HEK293 (cell line): ENCODE data around the gene DMGDH.

Source experiments
- CTCF ChIA-PET: fragments of 350-600 bp; formaldehyde crosslinking; extraction: SDS; loops from one replicate; lab custom pipeline; 2021; ENCODE audit warnings: antibody characterized with exemption; lab: Yijun Ruan, JAX
- POLR2A ChIA-PET: fragments of 300-600 bp; formaldehyde crosslinking; extraction: SDS; loops from one replicate; lab custom pipeline; 2020; ENCODE audit warnings: antibody characterized with exemption, inconsistent platforms; lab: Yijun Ruan, JAX
- H3K27ac ChIP-seq: fragments of 200-500 bp; sonication (Bioruptor generic); 2 replicates; pipeline ENCODE4 v1.5.1; 2014; ENCODE audit warnings: low read depth, low read length, control low read depth, inconsistent platforms; ENCODE audit errors: extremely low read depth
- H3K36me3 ChIP-seq, 2 experiments: fragments of 200-500 bp in 1 of 2; sonication (Bioruptor generic) in 1 of 2; 1 replicate in 1 of 2; 2 replicates in 1 of 2; pipeline ENCODE4 v1.5.1; 2014 to 2017; ENCODE audit warnings: inconsistent platforms in 2 of 2, low read length in 2 of 2; ENCODE audit not compliant: control insufficient read depth in 2 of 2, insufficient read depth in 1 of 2
- H3K4me1 ChIP-seq: fragments of 200-500 bp; sonication (Bioruptor generic); 2 replicates; pipeline ENCODE4 v1.5.1; 2014; ENCODE audit warnings: mild to moderate bottlenecking, low read length, inconsistent platforms; ENCODE audit not compliant: control insufficient read depth, insufficient read depth
- H3K4me3 ChIP-seq: 2 replicates; pipeline ENCODE4 v1.5.1; 2011; ENCODE audit warnings: low read depth, mild to moderate bottlenecking, control low read depth, low read length, moderate library complexity
- H3K9me3 ChIP-seq: fragments of 200-500 bp; sonication (Bioruptor generic); 2 replicates; pipeline ENCODE4 v1.5.1; 2014; ENCODE audit warnings: low read depth, low read length, inconsistent platforms; ENCODE audit not compliant: control insufficient read depth, insufficient read depth
- HOXA7 ChIP-seq: sonication (generic); formaldehyde crosslinking; IDR thresholded peaks from 2 replicates; pipeline ENCODE4 v1.8.1; 2022; ENCODE audit warnings: missing genetic modification reagents, borderline replicate concordance
- MEIS1 ChIP-seq: sonication (generic); formaldehyde crosslinking; IDR thresholded peaks from 2 replicates; pipeline ENCODE4 v1.8.1; 2022; ENCODE audit warnings: missing genetic modification reagents, mild to moderate bottlenecking, borderline replicate concordance
- SP7 ChIP-seq: fragments of 450-650 bp; formaldehyde crosslinking; IDR thresholded peaks from 2 replicates; pipeline ENCODE4 v1.5.1; 2016; ENCODE audit warnings: missing biosample characterization, missing genetic modification characterization
- ZNF132 ChIP-seq: fragments of 450-650 bp; formaldehyde crosslinking; IDR thresholded peaks from 2 replicates; pipeline ENCODE4 v1.5.1; 2017; ENCODE audit warnings: missing biosample characterization, missing genetic modification characterization, borderline replicate concordance
- ZNF169 ChIP-seq: fragments of 450-650 bp; formaldehyde crosslinking; IDR thresholded peaks from 2 replicates; pipeline ENCODE4 v1.5.1; 2016; ENCODE audit warnings: missing biosample characterization, missing genetic modification characterization
- ZNF184 ChIP-seq: fragments of 450-650 bp; IDR thresholded peaks from 2 replicates; pipeline ENCODE4 v1.5.1; 2018; ENCODE audit warnings: missing biosample characterization, mild to moderate bottlenecking, missing genetic modification characterization
- ZNF214 ChIP-seq: fragments of 450-650 bp; formaldehyde crosslinking; IDR thresholded peaks from 2 replicates; pipeline ENCODE4 v1.5.1; 2017; ENCODE audit warnings: missing biosample characterization, mild to moderate bottlenecking, missing genetic modification characterization, borderline replicate concordance
- ZNF221 ChIP-seq: fragments of 450-650 bp; formaldehyde crosslinking; IDR thresholded peaks from 2 replicates; pipeline ENCODE4 v1.5.1; 2017; ENCODE audit warnings: missing biosample characterization, missing genetic modification characterization, borderline replicate concordance
- ZNF248 ChIP-seq: fragments of 450-650 bp; formaldehyde crosslinking; IDR thresholded peaks from 2 replicates; pipeline ENCODE4 v1.5.1; 2017; ENCODE audit warnings: missing biosample characterization, missing genetic modification characterization
- ZNF350 ChIP-seq: fragments of 450-650 bp; formaldehyde crosslinking; IDR thresholded peaks from 2 replicates; pipeline ENCODE4 v1.5.0; 2017; ENCODE audit warnings: missing biosample characterization, mild to moderate bottlenecking, missing genetic modification characterization
- ZNF416 ChIP-seq: fragments of 450-650 bp; formaldehyde crosslinking; IDR thresholded peaks from 2 replicates; pipeline ENCODE4 v1.5.1; 2016; ENCODE audit warnings: missing biosample characterization, missing genetic modification characterization
- ZNF48 ChIP-seq: fragments of 450-650 bp; formaldehyde crosslinking; IDR thresholded peaks from 2 replicates; pipeline ENCODE4 v1.5.1; 2016; ENCODE audit warnings: missing biosample characterization, missing genetic modification characterization
- ZNF510 ChIP-seq: fragments of 450-650 bp; formaldehyde crosslinking; IDR thresholded peaks from 2 replicates; pipeline ENCODE4 v1.5.1; 2018; ENCODE audit warnings: mild to moderate bottlenecking, missing genetic modification characterization, missing biosample characterization; ENCODE audit not compliant: insufficient replicate concordance
- ZNF544 ChIP-seq: fragments of 450-650 bp; formaldehyde crosslinking; IDR thresholded peaks from 2 replicates; pipeline ENCODE4 v1.5.0; 2017; ENCODE audit warnings: missing biosample characterization, missing genetic modification characterization
- ZNF548 ChIP-seq: fragments of 450-650 bp; formaldehyde crosslinking; IDR thresholded peaks from 2 replicates; pipeline ENCODE4 v1.5.1; 2016; ENCODE audit warnings: missing biosample characterization, missing genetic modification characterization
- ZNF555 ChIP-seq: fragments of 450-650 bp; formaldehyde crosslinking; conservative IDR thresholded peaks from 2 replicates; pipeline ENCODE4 v1.5.1; 2017; ENCODE audit warnings: missing biosample characterization, mild to moderate bottlenecking, missing genetic modification characterization, inconsistent platforms
- ZNF561 ChIP-seq: fragments of 450-650 bp; IDR thresholded peaks from 2 replicates; pipeline ENCODE4 v1.5.1; 2018; ENCODE audit warnings: missing biosample characterization, missing genetic modification characterization, borderline replicate concordance
- ZNF585B ChIP-seq: fragments of 450-650 bp; formaldehyde crosslinking; IDR thresholded peaks from 2 replicates; pipeline ENCODE4 v1.5.1; 2016; ENCODE audit warnings: missing biosample characterization, missing genetic modification characterization
- ZNF600 ChIP-seq: fragments of 450-650 bp; formaldehyde crosslinking; IDR thresholded peaks from 2 replicates; pipeline ENCODE4 v1.5.1; 2016; ENCODE audit warnings: missing biosample characterization, missing genetic modification characterization
- ZNF610 ChIP-seq: fragments of 450-650 bp; formaldehyde crosslinking; IDR thresholded peaks from 2 replicates; pipeline ENCODE4 v1.5.1; 2016; ENCODE audit warnings: missing biosample characterization, missing genetic modification characterization, borderline replicate concordance
- ZNF776 ChIP-seq: fragments of 450-650 bp; formaldehyde crosslinking; IDR thresholded peaks from 2 replicates; pipeline ENCODE4 v1.5.0; 2017; ENCODE audit warnings: missing biosample characterization, missing genetic modification characterization, borderline replicate concordance
- TF ChIP-seq, protein P1 (sequence below): fragments of 450-650 bp; formaldehyde crosslinking; IDR thresholded peaks from 2 replicates; pipeline ENCODE4 v1.5.1; 2017; ENCODE audit warnings: missing biosample characterization, missing genetic modification characterization
- TF ChIP-seq, protein P2 (sequence below): fragments of 450-650 bp; formaldehyde crosslinking; IDR thresholded peaks from 2 replicates; pipeline ENCODE4 v1.5.1; 2017; ENCODE audit warnings: missing biosample characterization, missing genetic modification characterization
- TF ChIP-seq, protein P3 (sequence below): IDR thresholded peaks from 2 replicates; pipeline ENCODE4 v1.6.1; 2011; ENCODE audit warnings: mild to moderate bottlenecking, low read depth, low read length, borderline replicate concordance
- TF ChIP-seq, protein P4 (sequence below): fragments of 450-650 bp; formaldehyde crosslinking; IDR thresholded peaks from 2 replicates; pipeline ENCODE4 v1.5.1; 2016; ENCODE audit warnings: missing biosample characterization, missing genetic modification characterization

DMGDH gene

DNA sequence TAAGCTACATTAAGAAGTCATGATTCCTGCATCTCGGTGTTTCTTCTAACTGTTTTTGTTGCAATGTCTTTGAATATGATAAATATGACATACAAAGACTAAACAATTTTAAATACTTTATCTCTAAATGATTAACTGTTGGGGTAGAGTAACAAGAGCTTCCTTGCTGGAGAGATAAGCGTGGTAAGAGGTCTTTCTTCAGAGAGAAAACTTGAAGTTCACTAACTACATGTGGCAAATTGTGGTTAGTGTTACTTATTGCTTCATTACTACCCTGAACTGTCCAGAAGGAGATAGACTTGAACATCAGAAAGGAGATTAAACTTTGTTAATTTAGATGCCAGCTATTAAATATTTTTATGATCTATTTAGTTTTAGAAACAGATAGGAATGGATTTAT is 77.3 kb downstream of the DMGDH start:
- no peak overlapping the region for H3K27ac ChIP-seq
- H3K9me3 ChIP-seq: no peaks in the 10 kb centered on the region
- no peaks in the 10 kb centered on the region for H3K36me3 ChIP-seq
- TF ChIP-seq ZNF248 (tag by site-specific recombination): no peak
- TF ChIP-seq ZNF510 (tag by site-specific recombination): no peak
- TF ChIP-seq, protein P1, sequence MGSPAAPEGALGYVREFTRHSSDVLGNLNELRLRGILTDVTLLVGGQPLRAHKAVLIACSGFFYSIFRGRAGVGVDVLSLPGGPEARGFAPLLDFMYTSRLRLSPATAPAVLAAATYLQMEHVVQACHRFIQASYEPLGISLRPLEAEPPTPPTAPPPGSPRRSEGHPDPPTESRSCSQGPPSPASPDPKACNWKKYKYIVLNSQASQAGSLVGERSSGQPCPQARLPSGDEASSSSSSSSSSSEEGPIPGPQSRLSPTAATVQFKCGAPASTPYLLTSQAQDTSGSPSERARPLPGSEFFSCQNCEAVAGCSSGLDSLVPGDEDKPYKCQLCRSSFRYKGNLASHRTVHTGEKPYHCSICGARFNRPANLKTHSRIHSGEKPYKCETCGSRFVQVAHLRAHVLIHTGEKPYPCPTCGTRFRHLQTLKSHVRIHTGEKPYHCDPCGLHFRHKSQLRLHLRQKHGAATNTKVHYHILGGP: no peak
- TF ChIP-seq ZNF350 (tag by site-specific recombination): no peak
- TF ChIP-seq ZNF585B: no peak
- no peak for TF ChIP-seq ZNF561 (tag by site-specific recombination)
- TF ChIP-seq ZNF600 (tag by site-specific recombination): no peak
- TF ChIP-seq ZNF184 (tag by site-specific recombination): no peak
- TF ChIP-seq ZNF221 (tag by site-specific recombination): no peak
- TF ChIP-seq ZNF548 (tag by site-specific recombination): no peak
- TF ChIP-seq MEIS1 (CRISPR knock-in tag): no peak
- no peak for TF ChIP-seq ZNF776 (tag by site-specific recombination)
- no peak for TF ChIP-seq ZNF132 (tag by site-specific recombination)
- TF ChIP-seq, protein P2, sequence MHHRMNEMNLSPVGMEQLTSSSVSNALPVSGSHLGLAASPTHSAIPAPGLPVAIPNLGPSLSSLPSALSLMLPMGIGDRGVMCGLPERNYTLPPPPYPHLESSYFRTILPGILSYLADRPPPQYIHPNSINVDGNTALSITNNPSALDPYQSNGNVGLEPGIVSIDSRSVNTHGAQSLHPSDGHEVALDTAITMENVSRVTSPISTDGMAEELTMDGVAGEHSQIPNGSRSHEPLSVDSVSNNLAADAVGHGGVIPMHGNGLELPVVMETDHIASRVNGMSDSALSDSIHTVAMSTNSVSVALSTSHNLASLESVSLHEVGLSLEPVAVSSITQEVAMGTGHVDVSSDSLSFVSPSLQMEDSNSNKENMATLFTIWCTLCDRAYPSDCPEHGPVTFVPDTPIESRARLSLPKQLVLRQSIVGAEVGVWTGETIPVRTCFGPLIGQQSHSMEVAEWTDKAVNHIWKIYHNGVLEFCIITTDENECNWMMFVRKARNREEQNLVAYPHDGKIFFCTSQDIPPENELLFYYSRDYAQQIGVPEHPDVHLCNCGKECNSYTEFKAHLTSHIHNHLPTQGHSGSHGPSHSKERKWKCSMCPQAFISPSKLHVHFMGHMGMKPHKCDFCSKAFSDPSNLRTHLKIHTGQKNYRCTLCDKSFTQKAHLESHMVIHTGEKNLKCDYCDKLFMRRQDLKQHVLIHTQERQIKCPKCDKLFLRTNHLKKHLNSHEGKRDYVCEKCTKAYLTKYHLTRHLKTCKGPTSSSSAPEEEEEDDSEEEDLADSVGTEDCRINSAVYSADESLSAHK: no peak
- TF ChIP-seq ZNF416 (tag by site-specific recombination): no peak
- TF ChIP-seq, protein P3, sequence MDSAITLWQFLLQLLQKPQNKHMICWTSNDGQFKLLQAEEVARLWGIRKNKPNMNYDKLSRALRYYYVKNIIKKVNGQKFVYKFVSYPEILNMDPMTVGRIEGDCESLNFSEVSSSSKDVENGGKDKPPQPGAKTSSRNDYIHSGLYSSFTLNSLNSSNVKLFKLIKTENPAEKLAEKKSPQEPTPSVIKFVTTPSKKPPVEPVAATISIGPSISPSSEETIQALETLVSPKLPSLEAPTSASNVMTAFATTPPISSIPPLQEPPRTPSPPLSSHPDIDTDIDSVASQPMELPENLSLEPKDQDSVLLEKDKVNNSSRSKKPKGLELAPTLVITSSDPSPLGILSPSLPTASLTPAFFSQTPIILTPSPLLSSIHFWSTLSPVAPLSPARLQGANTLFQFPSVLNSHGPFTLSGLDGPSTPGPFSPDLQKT: no peak
- TF ChIP-seq, protein P4, sequence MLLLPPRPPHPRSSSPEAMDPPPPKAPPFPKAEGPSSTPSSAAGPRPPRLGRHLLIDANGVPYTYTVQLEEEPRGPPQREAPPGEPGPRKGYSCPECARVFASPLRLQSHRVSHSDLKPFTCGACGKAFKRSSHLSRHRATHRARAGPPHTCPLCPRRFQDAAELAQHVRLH (tag by site-specific recombination): no peak
- no peak for TF ChIP-seq ZNF544
- TF ChIP-seq HOXA7 (CRISPR knock-in tag): no peak
- TF ChIP-seq ZNF169 (tag by site-specific recombination): no peak
- ChIA-PET POLR2A (no interaction called here), CTCF (interaction anchor here (0.6 kb wide), 1 partner anchor 28 kb away, joined by 3 read pairs; no protein-coding TSS in a partner anchor)
- no peak overlapping the region for H3K4me3 ChIP-seq
- no peaks in the 10 kb centered on the region for H3K4me1 ChIP-seq

DNA sequence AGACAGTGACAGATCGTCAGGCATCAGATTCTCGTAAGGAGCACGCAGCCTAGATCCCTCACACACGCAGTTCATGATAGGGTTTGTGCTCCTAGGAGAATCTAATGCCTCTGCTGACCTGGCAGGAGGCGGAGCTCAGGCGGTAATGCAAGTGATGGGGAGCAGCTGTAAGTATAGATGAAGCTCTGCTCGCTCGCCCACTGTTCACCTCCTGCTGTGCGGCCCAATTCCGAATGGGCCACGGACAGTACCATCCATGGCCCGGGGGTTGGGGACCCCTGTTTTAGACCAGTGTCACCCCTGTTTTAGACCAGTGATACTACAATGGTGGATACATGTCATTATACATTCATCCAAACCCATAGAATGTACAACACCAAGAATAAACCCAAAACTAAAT is 80.4 kb downstream of the DMGDH start:
- POLR2A ChIA-PET: no interaction called here
- CTCF ChIA-PET: interaction anchor here (0.7 to 0.8 kb wide), 2 partner anchors 32 to 103 kb away, joined by 3 to 4 read pairs; no protein-coding TSS in a partner anchor
- no peaks in the 10 kb centered on the region for H3K9me3 ChIP-seq

More for the DNA sequence above, 80.4 kb downstream of the DMGDH start:
- Histone ChIP-seq H3K27ac (no peak overlapping the region), H3K4me3 (no peak overlapping the region), H3K36me3 (no peaks in the 10 kb centered on the region), H3K4me1 (peaks cover 3% of the 10 kb centered on the region)
- TF ChIP-seq ZNF48 (tag by site-specific recombination): no peak
- TF ChIP-seq ZNF555 (tag by site-specific recombination): no peak
- no peak for TF ChIP-seq ZNF548 (tag by site-specific recombination)
- peak; percentile 94 for TF ChIP-seq ZNF610 (tag by site-specific recombination)
- TF ChIP-seq ZNF214: no peak
- TF ChIP-seq SP7 (tag by site-specific recombination): no peak
